ENCODE results near the gene AGPAT1.
"Not testable (repeated sequence)": the region's sequence is repeated elsewhere in the genome, so short reads cannot be mapped to it uniquely, and the experiment has no call there.

Gene AGPAT1

GRCh38 chr6:32148289-32149091, 27.4 kb downstream of the AGPAT1 start:
- H3K79me2 ChIP-seq, result no peaks in the 10 kb centered on the region
- H3K4me2 ChIP-seq (ENCODE audit: low read length), result no peak overlapping the region
- no peak overlapping the region for H2AFZ ChIP-seq
- no peak overlapping the region for H3K9ac ChIP-seq
- no peak for TF ChIP-seq CTCF (IDR thresholded peaks at IDR 0.05)
- no peak overlapping the region for H3K4me3 ChIP-seq (ENCODE audit: low read depth, low read length)
- H3K27me3 ChIP-seq (ENCODE audit: control insufficient read depth, insufficient read depth, low read length), result no peaks in the 10 kb centered on the region
- H3K27ac ChIP-seq, result no peak overlapping the region
- H3K9me3 ChIP-seq (ENCODE audit: control insufficient read depth, low read length), result no peaks in the 10 kb centered on the region
- H3K4me1 ChIP-seq, result peaks cover 12% of the 10 kb centered on the region
- no peaks in the 10 kb centered on the region for H3K36me3 ChIP-seq (ENCODE audit: control insufficient read depth, insufficient read depth, low read length)

GRCh38 chr6:32147401-32148132, 28.3 kb downstream of the AGPAT1 start:
- no peak overlapping the region for H3K4me3 ChIP-seq (ENCODE audit: low read depth, low read length)
- no peaks in the 10 kb centered on the region for H3K9me3 ChIP-seq (ENCODE audit: control insufficient read depth, low read length)
- H3K27me3 ChIP-seq (ENCODE audit: control insufficient read depth, insufficient read depth, low read length), result no peaks in the 10 kb centered on the region

GRCh38 chr6:32146687-32147086, 29.2 kb downstream of the AGPAT1 start:
- Histone ChIP-seq H3K4me2 (ENCODE audit: low read length) (no peak overlapping the region), H3K4me1 (peaks cover 5% of the 10 kb centered on the region), H2AFZ (no peak overlapping the region), H3K79me2 (no peaks in the 10 kb centered on the region), H3K27ac (no peak overlapping the region), H3K4me3 (ENCODE audit: low read depth, low read length) (no peak overlapping the region), H3K36me3 (ENCODE audit: control insufficient read depth, insufficient read depth, low read length) (no peaks in the 10 kb centered on the region), H3K9me3 (ENCODE audit: control insufficient read depth, low read length) (no peaks in the 10 kb centered on the region), H3K9ac (no peak overlapping the region), H3K27me3 (ENCODE audit: control insufficient read depth, insufficient read depth, low read length) (no peaks in the 10 kb centered on the region)
- TF ChIP-seq CTCF (IDR thresholded peaks at IDR 0.05), result no peak

More at GRCh38 chr6:32147401-32148132, 28.3 kb downstream of the AGPAT1 start:
- no peak overlapping the region for H3K9ac ChIP-seq
- no peak for TF ChIP-seq CTCF (IDR thresholded peaks at IDR 0.05)
- peaks cover 11% of the 10 kb centered on the region for H3K4me1 ChIP-seq
- no peaks in the 10 kb centered on the region for H3K79me2 ChIP-seq
- no peaks in the 10 kb centered on the region for H3K36me3 ChIP-seq (ENCODE audit: control insufficient read depth, insufficient read depth, low read length)
- H3K27ac ChIP-seq, result no peak overlapping the region
- no peak overlapping the region for H2AFZ ChIP-seq
- no peak overlapping the region for H3K4me2 ChIP-seq (ENCODE audit: low read length)

DNA sequence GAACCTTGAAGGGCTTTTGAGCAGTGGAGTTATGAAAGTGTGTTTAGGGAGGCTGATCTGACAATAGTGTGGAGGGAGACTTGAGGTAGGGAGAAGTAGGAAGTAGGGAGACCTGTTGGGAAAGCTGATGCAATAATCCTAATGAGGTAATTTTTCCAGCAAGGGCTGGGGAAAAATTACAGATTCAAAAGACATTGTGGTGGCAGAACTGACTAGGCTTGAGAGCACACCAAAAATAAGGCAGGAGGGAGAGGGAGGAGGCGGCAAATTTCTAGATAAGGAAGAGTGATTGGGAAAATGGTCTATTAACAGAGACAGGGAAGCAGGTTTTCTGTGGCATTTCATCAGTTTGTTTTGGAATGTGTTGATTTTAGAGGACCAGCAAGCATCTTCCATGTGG, 29.6 kb downstream of the AGPAT1 start:
- Histone ChIP-seq H3K27ac (no peak overlapping the region), H3K9ac (no peak overlapping the region), H3K36me3 (ENCODE audit: control insufficient read depth, insufficient read depth, low read length) (no peaks in the 10 kb centered on the region), H3K79me2 (no peaks in the 10 kb centered on the region), H3K4me3 (ENCODE audit: low read depth, low read length) (no peak overlapping the region), H3K9me3 (ENCODE audit: control insufficient read depth, low read length) (no peaks in the 10 kb centered on the region), H3K27me3 (ENCODE audit: control insufficient read depth, insufficient read depth, low read length) (no peaks in the 10 kb centered on the region), H3K4me2 (ENCODE audit: low read length) (no peak overlapping the region), H3K4me1 (peaks cover 4% of the 10 kb centered on the region), H2AFZ (no peak overlapping the region)
- TF ChIP-seq CTCF (IDR thresholded peaks at IDR 0.05), result no peak

GRCh38 chr6:32144238-32144637, 31.6 kb downstream of the AGPAT1 start:
- H3K4me3 ChIP-seq (ENCODE audit: low read depth, low read length); H3K4me2 ChIP-seq (ENCODE audit: low read length); H3K9me3 ChIP-seq (ENCODE audit: control insufficient read depth, low read length); H3K36me3 ChIP-seq (ENCODE audit: control insufficient read depth, insufficient read depth, low read length); H3K27ac ChIP-seq; H3K9ac ChIP-seq; H3K27me3 ChIP-seq (ENCODE audit: control insufficient read depth, insufficient read depth, low read length); H3K4me1 ChIP-seq; H3K79me2 ChIP-seq: not testable (repeated sequence)
- H2AFZ ChIP-seq, result peak overlapping the region; percentile 9

Data from parathyroid adenoma (tissue), 2 donors.